GM21619 (cell line): ENCODE data around the gene CDC123.
"Not testable (repeated sequence)": the region's sequence is repeated elsewhere in the genome, so short reads cannot be mapped to it uniquely, and the experiment has no call there.

Experiments used
- ATAC-seq: cut with Tn5 transposase; IDR thresholded peaks from one replicate; pipeline ENCODE4 v1.9.1; 2021; ENCODE audit not compliant: unreplicated experiment

The CDC123 gene

DNA sequence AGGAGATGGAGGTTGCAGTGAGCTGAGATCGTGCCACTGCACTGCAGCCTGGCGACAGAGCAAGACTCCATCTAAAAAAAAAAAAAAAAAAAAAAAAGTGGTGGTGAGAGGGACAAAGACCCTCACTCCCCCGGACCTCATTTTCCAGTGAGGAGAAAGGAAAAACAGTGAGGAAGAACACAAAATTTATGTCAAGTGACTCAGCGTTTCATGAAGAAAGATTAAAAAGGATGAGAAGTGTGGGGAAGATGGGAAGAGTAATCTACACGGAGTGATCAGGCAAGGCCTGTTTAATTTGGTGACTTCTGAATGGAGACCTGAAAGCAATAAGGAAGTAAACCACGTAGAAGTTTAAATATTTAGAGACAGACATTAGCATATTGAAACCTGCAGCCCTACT lies 7.3 kb upstream of the CDC123 start:
- ATAC-seq: no peak

DNA sequence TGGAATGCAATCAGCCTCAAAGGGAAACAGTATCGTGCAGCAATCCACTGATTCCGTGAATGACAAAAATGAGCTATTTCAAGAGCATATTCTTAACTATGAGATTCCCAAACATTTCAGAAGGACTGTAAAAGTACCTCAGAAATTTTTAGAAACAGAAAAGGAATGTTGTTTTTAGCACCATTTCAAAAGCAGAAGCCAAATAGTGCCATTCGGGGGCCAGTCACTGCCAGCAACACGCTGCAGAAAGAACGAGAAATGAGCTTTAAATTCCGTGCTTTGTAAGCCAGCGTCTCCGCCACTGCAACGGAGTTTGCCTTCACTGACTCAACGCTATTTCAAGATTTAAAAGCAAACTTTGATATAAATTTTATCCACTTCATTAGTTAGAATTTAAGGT lies 6.6 kb upstream of the CDC123 start:
- no peak for ATAC-seq

DNA sequence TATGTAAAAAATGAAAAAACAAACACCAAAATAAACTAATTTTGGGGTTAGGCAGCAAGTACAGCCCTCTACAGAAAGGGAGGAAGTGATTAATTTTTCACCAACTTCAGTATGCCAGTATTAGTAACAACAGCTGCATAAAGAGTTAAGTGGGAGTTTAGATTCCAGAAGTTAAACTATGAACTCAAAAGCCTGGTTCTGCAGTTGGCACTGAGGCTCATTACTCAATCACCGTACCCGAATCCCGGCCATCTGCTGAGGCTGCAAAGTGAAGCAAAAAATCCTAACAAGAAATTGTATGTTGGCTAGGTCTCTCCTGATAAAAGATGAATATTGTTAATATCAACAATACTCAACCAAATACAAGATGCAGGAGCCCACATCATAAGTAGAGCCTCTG lies 4.3 kb upstream of the CDC123 start:
- ATAC-seq: no peak

DNA sequence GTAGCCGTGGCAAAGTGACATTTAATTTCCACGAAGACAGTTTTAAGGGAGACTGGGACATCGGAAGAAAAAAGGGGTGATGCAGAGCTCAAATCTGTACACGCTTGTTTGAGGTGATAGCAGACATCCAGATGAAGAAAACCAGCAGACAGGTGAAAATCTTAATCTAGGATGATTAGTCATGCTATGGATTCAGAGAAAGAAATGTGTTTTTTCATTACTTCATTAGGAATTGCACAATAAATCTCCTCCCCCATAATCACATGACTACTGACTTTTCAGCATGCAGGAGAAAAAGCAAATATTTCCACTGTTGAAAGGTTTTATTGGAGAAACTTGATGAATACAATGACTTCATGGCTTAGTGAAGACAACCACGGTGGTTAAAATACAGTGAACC lies 2.8 kb upstream of the CDC123 start:
- no peak for ATAC-seq

DNA sequence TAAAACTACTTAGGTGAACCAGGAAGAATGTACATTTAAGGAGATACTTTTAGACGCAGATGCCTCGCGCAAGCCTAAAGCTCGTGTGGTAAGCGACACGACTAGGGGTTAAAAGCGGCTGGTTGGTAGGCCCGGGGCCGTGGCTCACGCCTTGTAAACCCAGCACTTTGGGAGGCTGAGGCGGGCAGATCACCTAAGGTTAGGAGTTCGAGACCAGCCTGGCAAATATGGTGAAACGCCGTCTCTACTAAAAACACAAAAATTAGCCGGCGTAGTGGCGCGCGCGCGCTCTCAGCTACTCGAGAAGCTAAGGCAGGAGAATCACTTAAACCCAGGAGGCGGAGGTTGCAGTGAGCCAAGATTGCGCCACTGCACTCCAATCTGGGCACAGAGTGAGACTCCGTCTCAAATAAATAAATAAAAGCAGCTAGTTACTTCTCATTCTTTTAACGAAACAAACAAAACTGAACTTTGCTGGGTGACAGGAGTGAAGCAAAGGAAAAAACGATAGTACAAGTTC lies 1.2 kb upstream of the CDC123 start:
- no peak for ATAC-seq

DNA sequence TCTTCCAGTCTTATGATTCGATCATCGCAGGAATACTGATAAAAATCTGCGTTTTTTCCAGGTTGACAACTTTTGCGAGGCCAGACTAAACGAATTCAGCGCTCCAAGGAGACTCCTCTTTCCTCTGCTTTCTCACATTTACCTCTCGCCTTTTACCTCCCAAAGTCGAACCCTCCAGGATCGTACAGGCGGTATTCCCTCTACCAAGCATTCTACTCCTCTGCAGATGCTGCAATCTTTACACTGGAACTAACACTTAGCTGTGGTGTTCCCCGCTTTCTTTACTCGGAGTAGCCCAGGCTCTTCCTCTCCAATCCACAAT lies 746 bp upstream of the CDC123 start:
- ATAC-seq: peak; percentile 7

DNA sequence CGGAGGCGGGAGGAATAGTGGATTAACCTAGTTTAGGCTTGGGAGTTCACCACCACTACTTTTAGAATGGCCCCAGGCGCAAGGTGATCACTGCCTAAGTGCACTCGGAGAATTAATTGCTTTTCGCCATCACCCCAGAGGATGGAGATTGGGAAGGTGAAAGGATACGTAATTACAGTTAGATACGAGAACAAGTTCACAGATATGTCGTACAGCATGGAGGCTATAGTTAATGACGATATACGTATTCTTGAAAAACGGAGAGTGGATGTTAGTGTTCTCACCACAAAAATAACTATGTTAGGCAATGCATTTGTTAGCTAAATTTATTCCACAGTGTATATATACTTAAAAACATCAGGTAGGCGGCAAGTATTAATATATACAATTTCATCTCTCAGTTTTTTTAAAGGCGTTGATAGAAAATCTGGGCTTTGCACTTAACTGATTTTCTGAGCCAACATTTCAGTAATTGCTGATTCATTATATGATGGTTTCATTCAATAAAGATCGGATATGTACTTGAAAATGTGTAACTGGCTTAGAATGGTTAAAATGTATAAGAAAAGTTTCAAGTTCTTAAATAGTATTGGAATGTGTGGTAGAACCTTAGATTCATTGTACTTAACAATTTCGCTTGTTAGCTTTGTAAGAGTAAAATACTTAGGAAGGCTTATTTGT lies 683 bp downstream of the CDC123 start:
- ATAC-seq: no peak

DNA sequence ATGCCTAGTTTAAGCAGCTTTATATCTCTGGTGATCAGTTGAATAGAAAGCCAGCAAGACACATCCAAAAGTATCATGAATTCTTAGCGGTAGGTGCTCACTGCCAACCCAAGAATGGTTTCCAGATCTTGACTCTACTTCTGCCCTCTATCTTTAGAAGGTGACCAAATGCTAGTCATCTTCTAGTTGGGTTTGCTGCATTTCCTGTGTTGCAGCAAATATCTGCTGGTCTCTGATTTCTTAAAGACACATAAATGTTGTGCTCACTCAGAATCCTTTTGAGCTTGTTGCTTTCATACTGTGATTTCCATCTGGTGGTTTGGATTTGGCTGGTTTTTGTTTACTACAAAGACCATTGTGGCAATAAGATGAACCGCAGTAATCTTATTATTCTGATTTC lies 2.2 kb downstream of the CDC123 start:
- ATAC-seq: no peak

DNA sequence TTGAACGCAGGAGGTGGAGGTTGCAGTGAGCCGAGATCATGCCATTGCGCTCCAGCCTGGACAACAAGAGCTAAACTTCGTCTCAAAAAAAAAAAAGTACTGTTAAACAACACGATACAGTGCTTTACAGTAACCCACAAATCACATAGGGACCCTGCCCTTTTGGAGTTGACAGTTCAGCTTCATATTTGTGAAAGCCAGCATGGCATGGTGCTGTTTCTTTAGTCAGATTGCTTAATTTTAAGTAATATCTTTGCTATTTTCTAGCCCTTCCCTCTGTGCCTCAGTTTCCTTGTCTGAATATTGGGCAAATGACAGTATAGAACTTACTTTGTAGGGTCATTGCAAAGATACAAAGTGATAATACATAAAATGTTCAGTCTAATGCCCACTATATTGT lies 4.9 kb downstream of the CDC123 start:
- ATAC-seq: no peak

DNA sequence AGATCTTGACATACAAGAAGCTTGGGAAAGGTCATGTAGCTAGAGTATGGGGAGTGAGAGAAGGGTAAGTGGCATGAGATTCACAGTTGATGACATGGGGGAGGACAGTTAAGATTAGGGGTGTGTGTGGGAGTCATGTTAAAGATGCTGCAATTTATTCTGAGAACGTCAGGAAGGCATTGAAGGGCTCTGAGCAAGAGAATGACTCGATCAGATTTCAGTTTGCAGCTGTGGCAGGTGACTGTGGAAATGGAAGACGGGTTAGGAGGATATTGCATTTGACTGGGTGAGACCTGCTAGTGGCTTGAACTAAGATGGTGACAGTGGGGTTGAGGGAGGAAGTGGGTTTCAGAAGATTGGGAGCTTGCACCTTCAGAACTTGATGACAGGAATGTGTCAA lies 5.6 kb downstream of the CDC123 start:
- ATAC-seq: no peak

DNA sequence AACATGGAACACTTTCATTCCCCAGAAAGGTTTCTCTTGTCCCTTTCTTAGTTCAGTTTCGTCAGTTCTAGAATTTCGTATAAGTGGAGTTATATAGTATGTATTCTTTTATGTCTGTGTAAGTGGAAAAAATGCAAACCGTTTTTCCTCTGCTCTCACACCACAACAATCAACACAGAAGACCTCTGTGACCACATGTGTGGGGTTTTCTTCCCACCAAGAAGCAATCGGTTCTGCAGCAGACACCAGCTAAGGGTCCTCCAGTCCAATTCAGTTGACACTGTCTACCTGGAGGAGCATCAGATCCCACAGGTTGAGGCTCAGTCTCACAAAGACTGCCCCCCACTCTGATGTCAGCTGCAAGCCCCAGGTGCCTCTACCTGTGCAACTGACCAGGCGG lies 6.2 kb downstream of the CDC123 start:
- ATAC-seq: no peak

DNA sequence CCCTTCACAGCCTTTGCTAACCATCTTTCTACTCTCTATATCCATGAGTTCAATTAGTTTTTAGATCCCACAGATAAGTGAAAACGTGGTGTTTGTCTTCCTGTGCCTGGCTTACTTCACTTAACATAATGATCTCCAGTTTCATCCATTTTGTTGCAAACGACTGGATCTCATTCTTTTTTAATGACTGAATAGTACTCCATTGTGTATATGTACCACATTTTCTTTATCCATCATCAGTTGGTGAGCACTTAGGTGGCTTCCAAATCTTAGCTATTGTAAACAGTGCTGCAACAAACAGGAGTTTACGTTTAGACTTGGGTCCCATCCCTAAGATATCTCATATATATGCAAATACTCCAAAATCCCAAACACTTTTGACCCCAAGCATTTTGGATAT lies 9.1 kb downstream of the CDC123 start:
- ATAC-seq: no peak

DNA sequence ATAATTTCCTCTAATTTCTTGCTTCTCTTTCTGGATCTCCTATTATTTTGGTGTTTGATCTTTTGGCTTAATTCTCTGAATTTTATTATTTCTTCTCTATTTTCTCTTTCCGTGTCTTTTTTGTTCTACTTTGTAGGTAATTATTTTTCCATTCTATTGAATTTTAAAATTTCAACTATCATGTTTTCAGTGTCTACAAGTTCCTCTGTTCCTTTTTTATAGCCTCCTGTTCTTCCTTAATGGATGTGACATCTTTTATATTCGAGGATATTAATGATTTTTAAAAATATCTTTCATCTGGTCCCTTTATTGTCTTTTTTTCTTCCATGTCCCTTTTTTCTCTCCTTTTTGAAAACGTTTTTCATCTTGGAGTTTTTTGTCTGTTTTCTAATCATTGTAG lies 11.1 kb downstream of the CDC123 start:
- no peak for ATAC-seq

DNA sequence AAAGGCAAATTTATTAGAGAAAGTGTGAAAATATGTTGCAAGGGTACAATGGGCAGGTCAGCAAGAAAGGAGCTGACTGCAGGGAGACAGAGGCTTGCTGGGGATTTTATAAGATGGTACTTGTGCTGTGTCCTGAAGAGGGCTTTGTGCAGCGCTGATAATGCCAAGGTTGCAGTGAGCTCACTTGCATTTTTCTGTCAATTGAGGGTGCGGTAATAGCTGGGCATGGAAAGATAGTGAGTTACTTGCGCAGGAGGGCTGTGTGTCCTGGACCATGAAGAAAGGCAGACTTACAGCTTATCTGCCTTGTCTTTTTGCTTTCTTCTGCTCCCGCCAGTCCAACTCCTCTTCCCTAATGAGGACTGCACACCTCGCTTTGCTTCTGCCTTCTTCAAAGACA lies 12.5 kb downstream of the CDC123 start:
- no peak for ATAC-seq

DNA sequence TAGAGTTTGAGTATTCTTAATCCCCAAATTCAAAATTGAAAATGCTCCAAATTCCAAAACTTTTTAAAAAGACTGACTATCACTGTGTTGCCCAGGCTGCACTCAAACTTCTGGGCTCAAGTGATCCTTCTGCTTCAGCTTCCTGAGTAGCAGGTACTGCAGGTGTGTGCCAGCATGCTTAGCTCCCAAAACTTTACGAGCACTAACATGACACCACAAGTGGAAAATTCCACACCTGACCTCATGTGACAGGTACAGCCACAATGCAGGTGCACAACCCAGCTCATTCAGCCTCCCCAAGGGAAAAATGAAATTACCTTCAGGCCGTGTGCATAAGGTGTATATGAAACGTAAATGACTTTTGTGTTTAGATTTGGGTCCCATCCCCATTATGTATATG lies 16.5 kb downstream of the CDC123 start:
- no peak for ATAC-seq

DNA sequence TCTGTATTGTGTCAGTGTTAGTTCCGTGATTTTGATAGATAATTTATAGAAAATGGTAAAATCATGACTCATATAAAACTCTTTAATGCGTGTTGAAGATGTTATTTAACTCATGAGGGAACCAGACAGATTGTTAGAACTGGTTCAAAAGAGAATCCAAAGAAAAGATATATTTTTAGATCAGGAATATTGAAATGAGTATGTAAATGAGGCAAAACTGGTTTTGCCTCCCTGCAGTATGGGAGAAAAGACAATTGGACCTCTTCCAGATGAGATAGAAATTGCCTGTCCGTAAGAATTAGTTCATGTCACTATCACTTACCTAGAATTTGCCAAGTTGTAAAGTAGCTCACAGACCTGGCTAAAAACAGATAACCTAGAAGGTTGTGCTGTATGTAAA lies 17.6 kb downstream of the CDC123 start:
- no peak for ATAC-seq

DNA sequence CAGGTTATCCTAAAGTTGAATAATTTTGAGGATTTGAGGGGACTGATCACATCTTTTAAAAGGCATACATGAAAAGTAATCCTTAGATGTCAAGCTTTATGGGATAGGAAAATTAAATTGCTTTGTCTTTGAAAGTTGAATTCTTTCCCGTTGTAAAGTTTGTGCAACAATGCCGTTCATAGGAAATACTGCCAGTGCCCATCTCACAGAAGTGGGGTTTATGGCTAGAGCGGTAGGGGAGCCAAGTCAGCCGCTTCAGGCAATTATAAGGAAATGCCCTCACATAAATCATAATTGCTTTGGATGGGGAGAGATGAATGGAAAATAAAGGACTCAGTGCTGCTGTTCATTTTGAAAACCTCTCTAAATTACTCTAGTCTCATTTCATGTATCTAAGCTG lies 18.1 kb downstream of the CDC123 start:
- no peak for ATAC-seq

DNA sequence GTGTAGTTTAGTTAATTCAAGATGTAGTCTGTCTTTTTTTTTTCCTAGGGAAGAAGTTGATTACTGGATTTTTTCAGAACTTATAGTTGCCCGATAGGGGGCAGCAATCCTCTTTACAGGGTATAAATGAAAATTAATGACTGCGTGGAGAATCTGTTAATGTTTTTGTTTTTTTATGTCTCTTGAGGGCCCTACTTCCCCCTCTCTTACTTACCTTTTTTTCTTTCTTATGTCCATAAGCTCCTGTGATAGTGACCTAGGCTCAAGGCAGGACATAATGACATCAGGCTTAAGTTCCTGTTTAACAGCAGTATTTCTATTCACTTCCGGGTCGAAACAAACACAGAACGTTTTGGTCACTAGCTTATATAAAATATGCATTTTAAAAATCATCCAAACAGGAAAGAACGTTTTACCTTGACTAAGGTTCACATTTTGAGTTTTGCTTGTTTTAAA lies 18.8 kb downstream of the CDC123 start:
- no peak for ATAC-seq

DNA sequence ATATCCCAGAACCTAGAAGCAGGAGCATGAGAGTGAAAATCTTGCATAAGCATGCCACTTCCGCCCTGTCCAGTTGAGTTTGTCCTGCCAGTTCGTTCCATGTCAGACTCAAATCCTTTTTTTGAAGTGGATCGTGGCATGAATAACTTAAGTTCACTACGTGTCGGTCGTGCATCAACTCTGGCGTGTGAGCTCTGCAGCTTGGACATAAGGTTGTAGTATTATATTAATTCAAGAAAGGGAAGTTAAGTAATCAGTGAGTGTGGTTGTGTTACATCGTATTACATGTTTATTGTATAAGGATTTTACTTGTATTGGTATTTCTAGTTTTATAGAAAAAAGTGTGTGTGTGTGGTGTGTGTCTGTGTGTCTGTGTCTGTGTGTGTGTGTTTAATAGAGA lies 23.0 kb downstream of the CDC123 start:
- no peak for ATAC-seq

DNA sequence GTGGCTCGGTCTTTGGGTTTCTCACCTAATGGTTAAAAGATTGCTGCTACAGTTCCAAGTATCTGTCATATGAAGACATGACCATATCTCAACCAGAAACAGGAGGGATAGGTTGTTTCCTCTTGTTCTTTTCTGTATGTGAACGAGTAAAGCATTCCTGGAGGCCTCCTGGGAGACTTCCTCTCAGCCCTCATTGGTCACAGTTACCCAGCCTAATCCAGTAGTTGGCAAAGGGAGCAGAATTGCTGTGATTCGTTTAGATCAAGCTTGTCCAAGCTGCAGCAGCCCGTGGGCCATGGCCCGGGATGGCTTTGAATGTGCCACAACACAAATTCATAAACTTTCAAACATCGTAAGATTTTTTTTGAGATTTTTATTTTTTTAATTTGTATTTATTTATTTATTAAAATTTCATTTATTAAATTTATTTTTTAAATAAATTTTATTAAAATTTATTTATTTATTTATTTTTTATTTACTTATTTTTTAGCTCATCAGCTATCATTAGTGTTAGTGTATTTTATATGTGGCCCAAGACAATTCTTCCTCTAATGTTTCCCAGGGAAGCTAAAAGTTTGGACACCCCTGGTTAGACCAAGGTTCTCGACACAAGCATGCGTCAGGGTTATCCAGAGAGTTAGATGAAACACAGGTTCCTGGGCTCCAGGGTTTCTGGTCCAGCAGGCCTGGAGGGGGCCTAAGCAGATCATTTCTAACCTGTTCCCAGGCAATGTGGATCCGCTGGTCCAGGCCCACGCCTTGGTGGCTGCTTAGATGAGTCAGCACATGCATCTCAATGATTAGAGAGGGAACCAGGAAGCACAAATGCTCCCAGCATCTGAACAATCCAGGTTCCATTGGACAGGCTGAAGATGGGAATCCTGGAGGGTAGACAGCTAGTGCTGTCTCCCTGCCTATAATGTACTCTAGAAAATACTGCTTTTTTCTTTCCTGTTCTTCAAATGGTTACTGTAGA lies 25.6 kb downstream of the CDC123 start:
- ATAC-seq: no peak

DNA sequence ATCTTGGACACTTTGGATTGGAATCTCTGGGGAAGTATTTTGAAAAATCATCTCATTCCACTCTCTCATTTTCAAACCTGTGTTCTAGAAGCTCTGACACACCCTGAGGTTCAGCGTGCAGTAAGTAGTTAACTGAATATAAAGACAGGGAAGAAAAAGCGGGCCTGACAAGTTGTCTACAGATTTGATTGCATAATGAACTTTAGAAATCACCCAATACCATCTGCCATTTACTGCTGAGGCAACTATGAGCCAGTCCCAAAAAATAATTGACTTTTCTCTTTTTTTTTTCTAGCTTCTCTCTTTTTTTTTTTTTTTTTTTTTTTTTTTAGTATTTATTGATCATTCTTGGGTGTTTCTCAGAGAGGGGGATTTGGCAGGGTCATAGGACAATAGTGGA lies 29.5 kb downstream of the CDC123 start:
- no peak for ATAC-seq

DNA sequence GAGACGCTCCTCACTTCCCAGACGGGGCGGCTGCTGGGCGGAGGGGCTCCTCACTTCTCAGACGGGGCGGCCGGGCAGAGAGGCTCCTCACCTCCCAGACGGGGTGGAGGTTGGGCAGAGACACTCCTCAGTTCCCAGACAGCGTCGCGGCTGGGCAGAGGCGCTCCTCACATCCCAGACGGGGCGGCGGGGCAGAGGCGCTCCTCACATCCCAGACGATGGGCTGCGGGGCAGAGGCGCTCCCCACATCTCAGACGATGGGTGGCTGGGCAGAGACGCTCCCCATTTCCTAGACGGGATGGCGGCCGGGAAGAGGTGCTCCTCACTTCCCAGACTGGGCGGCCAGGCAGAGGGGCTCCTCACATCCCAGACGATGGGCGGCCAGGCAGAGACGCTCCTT lies 30.4 kb downstream of the CDC123 start:
- ATAC-seq: not testable (repeated sequence)
